Measurements from ENCODE around the gene SLC22A8. TPM values are rescaled to one million over a fixed set of nuclear protein-coding genes. Genes with fewer than 3 reads are reported as not detected.

The SLC22A8 gene
- total and polyA plus RNA-seq, 3 experiments from 2014 or later, result not detected

DNA sequence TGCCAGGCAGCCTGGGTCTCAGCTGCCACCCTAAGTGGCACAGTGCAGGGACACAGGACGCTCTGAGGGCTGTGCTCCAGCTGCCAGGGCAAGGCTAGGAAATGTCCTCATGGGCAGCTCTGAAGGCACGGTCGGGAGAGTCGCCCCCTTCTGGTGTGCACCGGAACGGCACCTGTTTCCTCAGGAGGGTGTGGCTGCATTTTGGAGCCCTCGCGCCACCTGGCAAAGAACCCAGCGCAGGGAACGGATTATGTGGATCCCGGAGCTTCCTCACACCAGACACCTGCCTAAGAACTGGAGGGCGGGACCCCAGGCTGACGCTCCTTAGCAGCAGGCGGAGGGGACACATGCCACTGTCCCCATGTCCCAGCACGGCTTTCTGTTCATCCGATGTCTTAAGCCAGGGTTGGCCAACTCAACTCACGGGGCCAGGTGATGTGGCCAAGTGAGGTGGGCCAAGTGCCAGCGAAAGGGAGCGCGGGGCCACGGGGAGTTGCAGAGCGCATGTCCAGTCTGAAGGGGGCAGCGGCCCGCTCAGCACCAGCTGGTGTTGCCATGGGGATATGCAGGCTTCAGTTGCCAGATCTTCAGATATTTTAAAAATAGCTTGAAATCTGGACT, 5.1 kb upstream of the SLC22A8 start:
- Mint-ChIP-seq H3K4me3 (no peak overlapping the region), H3K4me1 (peaks cover 2 to 7% (median 5%) of the 10 kb centered on the region in 3 donors), H3K27me3 (peaks cover 14 to 37% of the 10 kb centered on the region in 2 donors), H3K27ac (no peak overlapping the region), H3K36me3 (no peaks in the 10 kb centered on the region), H3K9me3 (no peaks in the 10 kb centered on the region)
- POLR2A ChIA-PET, result no interaction called here
- DNase-seq, result no peak
- CTCF ChIA-PET, result interaction anchor here (0.6 to 7.1 kb wide), 2 partner anchors 111 to 115 kb away, joined by 3 to 153 read pairs; no protein-coding TSS in a partner anchor
- Histone ChIP-seq H3K4me1 (ENCODE audit: insufficient read depth, low read length) (no peaks in the 10 kb centered on the region), H3K4me3 (ENCODE audit: low read length) (no peak overlapping the region), H3K36me3 (ENCODE audit: insufficient read depth, low read length) (no peaks in the 10 kb centered on the region), H3K27ac (ENCODE audit: low read depth, low read length) (no peak overlapping the region), H3K27me3 (ENCODE audit: insufficient read depth, low read length, poor library complexity, severe bottlenecking) (no peaks in the 10 kb centered on the region), H3K9me3 (ENCODE audit: low read length) (no peaks in the 10 kb centered on the region)

DNA sequence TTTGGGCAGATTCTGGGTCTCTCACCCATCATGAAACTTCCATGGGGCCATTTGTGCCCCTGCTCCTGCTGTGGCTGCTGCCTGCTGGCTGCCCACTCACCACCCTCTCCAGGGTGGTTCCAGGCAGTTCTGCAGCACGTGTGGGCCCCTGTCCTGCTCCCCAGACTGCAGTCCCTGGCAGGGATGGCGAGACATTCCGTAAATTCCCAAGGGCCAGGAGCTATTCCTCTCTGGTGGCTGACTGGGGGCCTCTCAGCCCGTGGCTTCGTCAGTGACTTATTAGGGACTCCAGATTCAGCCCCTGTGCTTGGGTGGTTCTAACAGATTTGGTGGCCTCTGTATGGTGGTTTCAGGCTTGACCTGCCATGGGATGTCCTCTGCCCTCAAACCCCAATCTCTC, 3.9 kb upstream of the SLC22A8 start:
- no peak overlapping the region for H3K4me3 ChIP-seq (ENCODE audit: low read length)
- H3K27ac ChIP-seq (ENCODE audit: low read depth, low read length), result no peak overlapping the region
- H3K4me1 Mint-ChIP-seq, result peaks cover 2 to 7% (median 5%) of the 10 kb centered on the region in 3 donors
- no peaks in the 10 kb centered on the region for H3K36me3 ChIP-seq (ENCODE audit: insufficient read depth, low read length)
- CTCF ChIA-PET, result interaction anchor here (7.1 kb wide), 1 partner anchor 114 kb away, joined by 153 read pairs; no protein-coding TSS in a partner anchor
- no peaks in the 10 kb centered on the region for H3K9me3 Mint-ChIP-seq
- H3K9me3 ChIP-seq (ENCODE audit: low read length), result no peaks in the 10 kb centered on the region
- no peaks in the 10 kb centered on the region for H3K36me3 Mint-ChIP-seq
- no peaks in the 10 kb centered on the region for H3K27me3 ChIP-seq (ENCODE audit: insufficient read depth, low read length, poor library complexity, severe bottlenecking)
- H3K27ac Mint-ChIP-seq, result no peak overlapping the region
- no peak for DNase-seq
- H3K27me3 Mint-ChIP-seq, result peaks cover 8 to 44% of the 10 kb centered on the region in 2 donors
- POLR2A ChIA-PET, result no interaction called here
- no peak overlapping the region for H3K4me3 Mint-ChIP-seq
- H3K4me1 ChIP-seq (ENCODE audit: insufficient read depth, low read length), result no peaks in the 10 kb centered on the region

DNA sequence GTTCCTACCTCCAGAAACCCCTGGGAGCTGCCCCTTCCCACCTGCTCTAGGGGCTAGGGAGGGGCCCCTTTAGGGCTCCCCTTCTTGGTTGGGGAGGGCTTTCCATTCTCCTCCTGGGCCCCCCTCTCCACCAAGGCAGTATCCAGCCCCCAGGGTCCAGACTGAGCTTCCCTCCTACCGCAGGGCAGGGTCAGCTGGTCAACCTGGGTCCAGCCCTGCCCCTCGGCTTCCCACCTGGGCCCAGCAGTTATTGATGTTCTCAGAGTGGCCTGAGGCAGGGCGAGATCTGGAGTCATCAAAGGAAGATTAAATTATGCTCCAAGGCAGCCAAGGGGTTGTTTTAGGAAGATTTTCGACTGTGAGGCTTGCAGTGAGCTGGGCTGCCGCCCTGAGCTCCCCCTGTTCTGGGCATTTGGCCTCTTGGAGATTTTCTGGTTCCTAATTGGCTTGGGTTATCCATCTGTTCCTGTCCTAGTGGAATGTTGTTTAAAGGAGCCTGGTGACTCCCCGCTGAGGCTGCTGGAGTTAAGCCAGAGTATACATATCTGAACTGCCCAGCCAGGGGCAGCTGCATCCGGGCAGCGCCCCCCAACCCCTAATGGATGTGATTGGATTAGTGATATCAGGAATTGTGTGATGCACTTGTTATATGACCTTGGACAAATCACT, 1.8 kb upstream of the SLC22A8 start:
- ChIA-PET POLR2A (no interaction called here), CTCF (no interaction called here)
- Mint-ChIP-seq H3K4me3 (no peak overlapping the region), H3K27ac (no peak overlapping the region), H3K9me3 (no peaks in the 10 kb centered on the region), H3K27me3 (peaks cover 8 to 51% of the 10 kb centered on the region in 2 donors), H3K36me3 (no peaks in the 10 kb centered on the region), H3K4me1 (no peaks in the 10 kb centered on the region)
- Histone ChIP-seq H3K4me3 (ENCODE audit: low read length) (no peak overlapping the region), H3K27me3 (ENCODE audit: insufficient read depth, low read length, poor library complexity, severe bottlenecking) (no peaks in the 10 kb centered on the region), H3K4me1 (ENCODE audit: insufficient read depth, low read length) (no peaks in the 10 kb centered on the region), H3K36me3 (ENCODE audit: insufficient read depth, low read length) (no peaks in the 10 kb centered on the region), H3K9me3 (ENCODE audit: low read length) (no peaks in the 10 kb centered on the region), H3K27ac (ENCODE audit: low read depth, low read length) (no peak overlapping the region)
- no peak for DNase-seq

DNA sequence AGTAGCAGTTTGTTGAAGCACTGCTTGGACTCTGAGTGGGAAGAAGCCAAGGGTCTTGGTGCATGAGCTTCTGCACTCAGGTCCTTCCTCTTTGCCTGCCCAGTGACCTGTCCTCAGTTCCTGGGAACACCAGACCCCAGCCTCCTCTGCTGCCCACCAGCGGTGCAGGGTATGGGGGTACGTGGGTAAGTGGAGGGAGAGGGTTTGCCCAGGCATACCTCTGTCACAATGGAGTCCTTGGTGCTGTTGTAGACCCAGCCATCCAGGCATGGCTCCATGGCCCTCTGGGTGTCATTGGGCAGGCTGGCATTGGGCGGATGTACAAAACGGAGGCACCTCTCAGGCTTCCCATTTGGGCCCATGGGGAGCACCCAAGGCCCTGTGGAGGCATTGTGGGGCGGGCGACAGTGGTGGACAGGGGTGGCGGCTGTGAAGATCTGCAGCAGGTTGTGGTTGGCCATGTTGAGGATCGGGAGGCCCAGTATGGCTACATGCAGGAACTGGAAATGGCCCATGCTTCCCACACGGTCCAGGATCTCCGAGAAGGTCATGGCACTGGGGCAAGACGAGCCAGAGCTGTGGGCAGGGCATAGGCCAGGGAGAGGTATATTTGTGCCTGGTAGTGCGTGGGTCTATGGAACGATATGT, 1.1 kb downstream of the SLC22A8 start:
- H3K27ac Mint-ChIP-seq, result no peak overlapping the region
- no peaks in the 10 kb centered on the region for H3K27me3 ChIP-seq (ENCODE audit: insufficient read depth, low read length, poor library complexity, severe bottlenecking)
- ChIA-PET POLR2A (no interaction called here), CTCF (interaction anchor here (1.4 kb wide), 2 partner anchors 9 to 108 kb away, joined by 4 to 5 read pairs; no protein-coding TSS in a partner anchor)
- no peaks in the 10 kb centered on the region for H3K36me3 ChIP-seq (ENCODE audit: insufficient read depth, low read length)
- no peak for DNase-seq
- H3K4me1 Mint-ChIP-seq, result no peaks in the 10 kb centered on the region
- no peaks in the 10 kb centered on the region for H3K4me1 ChIP-seq (ENCODE audit: insufficient read depth, low read length)
- H3K27me3 Mint-ChIP-seq, result peaks cover 2 to 45% of the 10 kb centered on the region in 2 donors
- no peak overlapping the region for H3K27ac ChIP-seq (ENCODE audit: low read depth, low read length)
- no peaks in the 10 kb centered on the region for H3K9me3 Mint-ChIP-seq
- no peak overlapping the region for H3K4me3 ChIP-seq (ENCODE audit: low read length)
- no peak overlapping the region for H3K4me3 Mint-ChIP-seq
- no peaks in the 10 kb centered on the region for H3K36me3 Mint-ChIP-seq
- no peaks in the 10 kb centered on the region for H3K9me3 ChIP-seq (ENCODE audit: low read length)

DNA sequence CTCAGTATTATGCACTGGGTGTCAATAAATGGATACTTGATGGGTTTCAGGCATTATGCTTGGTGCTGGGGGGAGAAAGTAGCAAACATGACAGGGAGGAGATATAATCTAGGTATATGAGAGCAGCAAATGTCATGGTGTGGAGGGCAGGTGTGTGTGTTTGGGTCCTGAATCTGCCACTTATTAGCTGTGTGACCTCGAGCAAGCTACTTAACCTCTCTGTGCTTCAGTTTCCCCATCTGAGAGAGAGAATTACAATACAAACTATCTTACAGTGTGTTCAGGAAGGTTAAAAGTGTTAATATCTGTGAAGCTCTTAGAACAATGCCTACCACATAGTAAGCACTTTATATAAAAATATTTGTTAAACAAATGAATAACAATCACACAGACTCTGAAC, 2.8 kb downstream of the SLC22A8 start:
- H3K9me3 ChIP-seq (ENCODE audit: low read length), result no peaks in the 10 kb centered on the region
- no peak overlapping the region for H3K4me3 ChIP-seq (ENCODE audit: low read length)
- H3K27me3 Mint-ChIP-seq, result peaks cover 6 to 31% of the 10 kb centered on the region in 2 donors
- POLR2A ChIA-PET, result interaction anchor here (0.6 kb wide), 1 partner anchor 121 kb away, joined by 3 read pairs; no protein-coding TSS in a partner anchor
- CTCF ChIA-PET, result interaction anchor here (1.2 kb wide), 1 partner anchor 107 kb away, joined by 4 read pairs; no protein-coding TSS in a partner anchor
- no peaks in the 10 kb centered on the region for H3K27me3 ChIP-seq (ENCODE audit: insufficient read depth, low read length, poor library complexity, severe bottlenecking)
- H3K4me3 Mint-ChIP-seq, result no peak overlapping the region
- H3K36me3 ChIP-seq (ENCODE audit: insufficient read depth, low read length), result no peaks in the 10 kb centered on the region
- no peak for DNase-seq
- no peak overlapping the region for H3K27ac ChIP-seq (ENCODE audit: low read depth, low read length)
- H3K27ac Mint-ChIP-seq, result no peak overlapping the region
- H3K4me1 ChIP-seq (ENCODE audit: insufficient read depth, low read length), result no peaks in the 10 kb centered on the region
- H3K9me3 Mint-ChIP-seq, result no peaks in the 10 kb centered on the region
- H3K4me1 Mint-ChIP-seq, result no peaks in the 10 kb centered on the region
- no peaks in the 10 kb centered on the region for H3K36me3 Mint-ChIP-seq

DNA sequence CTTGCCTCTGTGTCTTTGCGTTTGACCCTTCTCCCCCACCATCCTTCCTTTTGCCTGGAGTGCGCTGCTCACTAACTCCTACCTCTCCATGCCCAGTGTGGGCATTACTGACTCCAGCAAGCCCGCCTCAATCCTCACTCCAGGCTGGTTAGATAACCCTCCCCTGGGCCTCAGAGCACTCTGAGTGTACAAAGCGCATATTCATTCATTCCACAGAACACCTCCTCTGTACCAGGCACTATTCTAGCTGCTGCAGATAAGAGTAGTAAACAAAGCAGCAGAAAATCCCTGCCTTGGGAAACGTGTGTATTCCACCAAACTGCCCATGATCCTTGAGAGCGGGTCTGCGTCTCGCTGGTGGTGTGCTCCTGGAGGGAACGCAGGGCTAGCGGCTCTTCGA, 3.2 kb downstream of the SLC22A8 start:
- no peak overlapping the region for H3K4me3 ChIP-seq (ENCODE audit: low read length)
- no peaks in the 10 kb centered on the region for H3K4me1 Mint-ChIP-seq
- no peaks in the 10 kb centered on the region for H3K27me3 ChIP-seq (ENCODE audit: insufficient read depth, low read length, poor library complexity, severe bottlenecking)
- POLR2A ChIA-PET, result interaction anchor here (0.6 kb wide), 1 partner anchor 121 kb away, joined by 3 read pairs; no protein-coding TSS in a partner anchor
- H3K9me3 ChIP-seq (ENCODE audit: low read length), result no peaks in the 10 kb centered on the region
- no peak overlapping the region for H3K4me3 Mint-ChIP-seq
- DNase-seq, result no peak
- H3K27ac ChIP-seq (ENCODE audit: low read depth, low read length), result no peak overlapping the region
- peak overlapping the region in 1 of 8 donors; percentile 25 for H3K27ac Mint-ChIP-seq
- no peaks in the 10 kb centered on the region for H3K36me3 Mint-ChIP-seq
- H3K4me1 ChIP-seq (ENCODE audit: insufficient read depth, low read length), result no peaks in the 10 kb centered on the region
- H3K36me3 ChIP-seq (ENCODE audit: insufficient read depth, low read length), result no peaks in the 10 kb centered on the region
- H3K9me3 Mint-ChIP-seq, result no peaks in the 10 kb centered on the region
- H3K27me3 Mint-ChIP-seq, result peaks cover 6 to 27% of the 10 kb centered on the region in 2 donors
- CTCF ChIA-PET, result interaction anchor here (1.2 kb wide), 1 partner anchor 106 kb away, joined by 4 read pairs; no protein-coding TSS in a partner anchor

DNA sequence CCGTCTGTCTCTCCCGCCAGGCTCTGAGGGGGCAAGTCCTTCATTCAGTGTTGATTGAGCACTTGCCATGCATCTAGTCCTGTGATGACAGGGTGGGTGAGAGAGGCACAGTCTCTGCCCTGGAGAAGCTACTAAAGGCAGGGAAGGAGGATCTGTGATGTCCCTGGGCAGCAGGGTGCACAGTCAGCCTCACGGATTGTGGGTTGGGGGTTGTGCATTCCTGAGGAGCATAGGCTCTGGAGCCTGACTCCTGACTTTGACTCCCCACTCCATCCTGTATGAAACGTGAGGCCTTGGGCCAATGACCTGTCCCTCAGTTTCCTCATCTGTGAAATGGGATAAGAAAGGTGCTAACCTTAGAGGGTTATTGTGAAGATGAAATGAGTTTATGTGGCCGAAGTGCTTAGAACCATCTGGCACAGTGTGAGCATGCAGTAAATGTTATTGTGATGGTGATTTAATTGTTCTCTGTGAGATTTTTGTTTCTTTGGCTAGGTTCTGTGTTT, 4.7 kb downstream of the SLC22A8 start:
- H3K9me3 Mint-ChIP-seq, result no peaks in the 10 kb centered on the region
- no peaks in the 10 kb centered on the region for H3K36me3 Mint-ChIP-seq
- H3K4me3 Mint-ChIP-seq, result no peak overlapping the region
- H3K4me3 ChIP-seq (ENCODE audit: low read length), result no peak overlapping the region
- ChIA-PET POLR2A (no interaction called here), CTCF (no interaction called here)
- no peak overlapping the region for H3K27ac ChIP-seq (ENCODE audit: low read depth, low read length)
- H3K36me3 ChIP-seq (ENCODE audit: insufficient read depth, low read length), result no peaks in the 10 kb centered on the region
- no peak for DNase-seq
- no peaks in the 10 kb centered on the region for H3K27me3 ChIP-seq (ENCODE audit: insufficient read depth, low read length, poor library complexity, severe bottlenecking)
- no peaks in the 10 kb centered on the region for H3K4me1 ChIP-seq (ENCODE audit: insufficient read depth, low read length)
- H3K4me1 Mint-ChIP-seq, result no peaks in the 10 kb centered on the region
- peak overlapping the region in 1 of 8 donors; percentile 41 for H3K27ac Mint-ChIP-seq
- peaks cover 4 to 23% of the 10 kb centered on the region in 2 donors for H3K27me3 Mint-ChIP-seq
- H3K9me3 ChIP-seq (ENCODE audit: low read length), result no peaks in the 10 kb centered on the region

DNA sequence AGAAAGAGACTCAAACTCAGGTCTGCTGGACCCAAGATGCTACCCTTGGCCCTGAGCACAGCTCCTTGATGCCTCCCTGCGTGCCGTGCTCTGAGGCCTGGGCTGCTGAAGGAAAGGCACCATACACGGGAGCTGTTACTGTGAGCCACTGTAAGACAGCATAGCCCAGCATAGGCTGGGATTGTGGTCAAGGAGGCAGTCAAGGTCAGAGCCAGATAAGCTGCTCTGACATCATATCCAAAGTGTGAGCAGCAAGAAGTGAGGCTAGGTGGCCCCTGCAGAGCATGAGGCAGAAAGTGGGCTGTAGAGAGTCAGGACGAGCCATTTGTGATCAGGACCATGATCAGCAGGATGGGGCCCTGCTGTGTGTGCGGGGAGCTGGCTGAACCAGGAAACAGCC, 7.7 kb downstream of the SLC22A8 start:
- no peak overlapping the region for H3K27ac ChIP-seq (ENCODE audit: low read depth, low read length)
- H3K27me3 ChIP-seq (ENCODE audit: insufficient read depth, low read length, poor library complexity, severe bottlenecking), result no peaks in the 10 kb centered on the region
- no peaks in the 10 kb centered on the region for H3K4me1 ChIP-seq (ENCODE audit: insufficient read depth, low read length)
- H3K27ac Mint-ChIP-seq, result no peak overlapping the region
- H3K36me3 Mint-ChIP-seq, result no peaks in the 10 kb centered on the region
- H3K9me3 Mint-ChIP-seq, result no peaks in the 10 kb centered on the region
- CTCF ChIA-PET, result interaction anchor here (0.8 to 2.2 kb wide), 2 partner anchors 15 to 102 kb away, joined by 3 to 7 read pairs; no protein-coding TSS in a partner anchor
- DNase-seq, result no peak
- POLR2A ChIA-PET, result no interaction called here
- H3K4me3 ChIP-seq (ENCODE audit: low read length), result no peak overlapping the region
- no peaks in the 10 kb centered on the region for H3K4me1 Mint-ChIP-seq
- H3K36me3 ChIP-seq (ENCODE audit: insufficient read depth, low read length), result no peaks in the 10 kb centered on the region
- H3K27me3 Mint-ChIP-seq, result peaks cover 4 to 8% of the 10 kb centered on the region in 2 donors
- no peak overlapping the region for H3K4me3 Mint-ChIP-seq
- no peaks in the 10 kb centered on the region for H3K9me3 ChIP-seq (ENCODE audit: low read length)
